Measurements from ENCODE around the gene SPTBN4. TPM values are rescaled to one million over a fixed set of nuclear protein-coding genes. Genes with fewer than 3 reads are reported as not detected.
A peak's percentile ranks its signal among the peaks of the same experiment; 100 is the strongest.
"Not testable (repeated sequence)": the region's sequence is repeated elsewhere in the genome, so short reads cannot be mapped to it uniquely, and the experiment has no call there.

The SPTBN4 gene
- total and polyA plus RNA-seq, 2 donors, result 1.7 to 3.8 TPM

GRCh38 chr19:40512110-40512472 lies 45.3 kb downstream of the SPTBN4 start:
- Histone ChIP-seq H3K4me1 (ENCODE audit: insufficient read depth) (no peaks in the 10 kb centered on the region), H3K4me3 (ENCODE audit: low read depth, low read length) (no peak overlapping the region), H3K36me3 (ENCODE audit: insufficient read depth) (no peaks in the 10 kb centered on the region), H3K27ac (ENCODE audit: low read depth) (no peak overlapping the region)
- no peak for DNase-seq (ENCODE audit: extremely low spot score)
- WGBS, result 21% methylated on average over 1 of the region's 1 CpG

DNA sequence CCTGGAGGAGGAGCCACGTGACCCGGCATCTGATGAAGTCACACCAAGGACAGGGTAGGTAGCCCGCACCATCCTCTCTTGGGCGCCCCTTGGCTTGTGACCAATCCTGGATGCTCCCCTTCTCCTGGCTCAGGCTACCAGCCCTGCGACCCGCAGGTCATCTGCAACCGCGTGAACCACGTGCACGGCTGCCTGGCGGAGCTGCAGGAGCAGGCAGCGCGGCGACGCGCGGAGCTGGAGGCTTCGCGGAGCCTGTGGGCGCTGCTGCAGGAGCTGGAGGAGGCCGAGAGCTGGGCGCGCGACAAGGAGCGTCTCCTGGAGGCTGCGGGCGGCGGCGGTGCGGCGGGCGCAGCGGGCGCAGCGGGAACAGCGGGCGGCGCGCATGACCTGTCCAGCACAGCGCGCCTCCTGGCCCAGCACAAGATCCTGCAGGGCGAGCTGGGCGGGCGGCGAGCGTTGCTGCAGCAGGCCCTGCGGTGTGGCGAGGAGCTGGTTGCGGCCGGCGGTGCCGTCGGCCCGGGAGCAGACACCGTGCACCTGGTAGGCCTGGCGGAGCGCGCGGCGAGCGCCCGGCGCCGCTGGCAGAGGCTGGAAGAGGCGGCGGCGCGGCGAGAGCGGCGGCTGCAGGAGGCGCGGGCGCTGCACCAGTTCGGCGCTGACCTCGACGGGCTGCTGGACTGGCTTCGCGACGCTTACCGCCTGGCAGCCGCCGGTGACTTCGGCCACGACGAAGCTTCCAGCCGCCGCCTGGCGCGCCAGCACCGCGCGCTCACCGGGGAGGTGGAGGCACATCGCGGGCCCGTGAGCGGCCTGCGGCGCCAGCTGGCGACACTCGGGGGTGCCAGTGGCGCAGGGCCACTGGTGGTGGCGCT lies 45.9 kb downstream of the SPTBN4 start:
- Histone ChIP-seq H3K4me3 (ENCODE audit: low read depth, low read length) (peak overlapping the region; percentile 2), H3K36me3 (ENCODE audit: insufficient read depth) (no peaks in the 10 kb centered on the region), H3K4me1 (ENCODE audit: insufficient read depth) (no peaks in the 10 kb centered on the region), H3K27ac (ENCODE audit: low read depth) (no peak overlapping the region)
- WGBS, result 3% methylated on average over 105 of the region's 105 CpGs
- no peak for DNase-seq (ENCODE audit: extremely low spot score)

GRCh38 chr19:40513345-40513678 lies 46.5 kb downstream of the SPTBN4 start:
- no peak overlapping the region for H3K4me3 ChIP-seq (ENCODE audit: low read depth, low read length)
- no peaks in the 10 kb centered on the region for H3K36me3 ChIP-seq (ENCODE audit: insufficient read depth)
- no peaks in the 10 kb centered on the region for H3K4me1 ChIP-seq (ENCODE audit: insufficient read depth)
- H3K27ac ChIP-seq (ENCODE audit: low read depth), result no peak overlapping the region
- no peak for DNase-seq (ENCODE audit: extremely low spot score)
- 63% methylated on average over 27 of the region's 27 CpGs for WGBS

- Histone ChIP-seq H3K36me3 (ENCODE audit: insufficient read depth) (no peaks in the 10 kb centered on the region), H3K4me3 (ENCODE audit: low read depth, low read length) (no peak overlapping the region)
- WGBS, result 77% methylated on average over 4 of the region's 4 CpGs
Observed at GRCh38 chr19:40513741-40514315, 47.0 kb downstream of the SPTBN4 start.

GRCh38 chr19:40517248-40517647 lies 50.4 kb downstream of the SPTBN4 start:
- 86% methylated on average over 9 of the region's 9 CpGs for WGBS
- no peaks in the 10 kb centered on the region for H3K4me1 ChIP-seq (ENCODE audit: insufficient read depth)
- H3K4me3 ChIP-seq (ENCODE audit: low read depth, low read length), result no peak overlapping the region
- H3K36me3 ChIP-seq (ENCODE audit: insufficient read depth), result no peaks in the 10 kb centered on the region
- no peak overlapping the region for H3K27ac ChIP-seq (ENCODE audit: low read depth)
- no peak for DNase-seq (ENCODE audit: extremely low spot score)

More at GRCh38 chr19:40513741-40514315, 47.0 kb downstream of the SPTBN4 start:
- DNase-seq (ENCODE audit: extremely low spot score), result no peak
- Histone ChIP-seq H3K27ac (ENCODE audit: low read depth) (no peak overlapping the region), H3K4me1 (ENCODE audit: insufficient read depth) (no peaks in the 10 kb centered on the region)

GRCh38 chr19:40519352-40520322 lies 52.8 kb downstream of the SPTBN4 start:
- no peak for DNase-seq (ENCODE audit: extremely low spot score)
- Histone ChIP-seq H3K4me3 (ENCODE audit: low read depth, low read length) (no peak overlapping the region), H3K27ac (ENCODE audit: low read depth) (no peak overlapping the region), H3K36me3 (ENCODE audit: insufficient read depth) (no peaks in the 10 kb centered on the region), H3K4me1 (ENCODE audit: insufficient read depth) (no peaks in the 10 kb centered on the region)
- 14% methylated on average over 91 of the region's 91 CpGs for WGBS

GRCh38 chr19:40521276-40521675 lies 54.5 kb downstream of the SPTBN4 start:
- DNase-seq (ENCODE audit: extremely low spot score), result no peak
- WGBS, result 78% methylated on average over 8 of the region's 8 CpGs
- Histone ChIP-seq H3K36me3 (ENCODE audit: insufficient read depth) (no peaks in the 10 kb centered on the region), H3K27ac (ENCODE audit: low read depth) (no peak overlapping the region), H3K4me1 (ENCODE audit: insufficient read depth) (no peaks in the 10 kb centered on the region), H3K4me3 (ENCODE audit: low read depth, low read length) (no peak overlapping the region)

- WGBS, result 84% methylated on average over 6 of the region's 6 CpGs
- not testable (repeated sequence) for H3K36me3 ChIP-seq (ENCODE audit: insufficient read depth); DNase-seq (ENCODE audit: extremely low spot score); H3K27ac ChIP-seq (ENCODE audit: low read depth); H3K4me3 ChIP-seq (ENCODE audit: low read depth, low read length); H3K4me1 ChIP-seq (ENCODE audit: insufficient read depth)
Observed at GRCh38 chr19:40521900-40522299, 55.1 kb downstream of the SPTBN4 start.

DNA sequence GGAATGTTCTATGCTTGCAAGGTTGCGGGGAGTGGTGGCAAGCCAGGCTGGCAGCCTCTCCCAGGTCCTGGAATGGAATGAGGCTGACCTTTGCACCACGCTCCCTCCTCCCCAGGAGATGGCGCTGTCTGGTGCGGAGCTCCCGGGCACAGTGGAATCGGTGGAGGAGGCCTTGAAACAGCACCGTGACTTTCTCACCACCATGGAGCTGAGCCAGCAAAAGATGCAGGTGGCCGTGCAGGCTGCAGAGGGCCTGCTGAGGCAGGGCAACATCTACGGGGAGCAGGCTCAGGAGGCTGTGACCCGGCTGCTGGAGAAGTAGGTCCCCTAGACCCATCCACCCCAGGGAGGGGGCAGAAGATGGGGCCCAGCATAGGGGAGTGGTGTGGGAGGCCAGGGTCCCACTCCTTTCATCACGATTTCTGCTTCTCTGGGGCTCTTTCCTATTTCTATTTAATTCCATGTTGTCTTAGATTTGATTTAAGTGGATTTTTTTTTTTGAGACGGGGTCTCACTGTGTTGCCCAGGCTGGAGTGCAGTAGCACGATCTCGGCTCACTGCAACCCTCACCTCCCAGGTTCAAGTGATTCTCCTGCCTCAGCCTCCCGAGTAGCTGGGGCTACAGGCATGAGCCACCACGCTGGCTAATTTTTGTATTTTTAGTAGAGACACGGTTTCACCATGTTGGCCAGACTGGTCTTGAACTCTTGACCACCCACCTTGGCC lies 56.7 kb downstream of the SPTBN4 start:
- 49% methylated on average over 17 of the region's 17 CpGs for WGBS
- H3K36me3 ChIP-seq (ENCODE audit: insufficient read depth), result no peaks in the 10 kb centered on the region
- no peak overlapping the region for H3K4me3 ChIP-seq (ENCODE audit: low read depth, low read length)
- no peak for DNase-seq (ENCODE audit: extremely low spot score)
- H3K4me1 ChIP-seq (ENCODE audit: insufficient read depth), result no peaks in the 10 kb centered on the region
- H3K27ac ChIP-seq (ENCODE audit: low read depth), result no peak overlapping the region

DNA sequence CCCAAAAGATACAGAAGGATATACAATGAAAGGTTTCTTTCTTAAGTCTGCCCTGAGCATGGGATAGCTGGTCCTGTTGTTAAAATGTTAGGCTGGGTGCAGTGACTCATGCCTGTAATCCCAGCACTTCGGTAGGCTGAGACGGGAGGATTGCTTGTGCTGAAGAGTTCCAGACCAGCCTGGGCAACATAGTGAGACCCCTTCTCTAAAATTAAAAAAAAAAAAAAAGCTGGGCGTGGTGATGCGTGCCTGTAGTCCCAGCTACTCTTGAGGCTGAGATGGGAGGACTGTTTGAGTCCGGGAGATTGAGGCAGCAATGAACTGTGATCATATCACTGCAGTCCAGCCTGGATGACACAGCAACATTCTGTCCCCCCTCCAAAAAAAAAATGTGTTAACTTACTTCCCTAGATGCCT lies 57.3 kb downstream of the SPTBN4 start:
- WGBS, result 75% methylated on average over 5 of the region's 5 CpGs
- no peaks in the 10 kb centered on the region for H3K36me3 ChIP-seq (ENCODE audit: insufficient read depth)
- H3K4me1 ChIP-seq (ENCODE audit: insufficient read depth), result no peaks in the 10 kb centered on the region
- no peak for DNase-seq (ENCODE audit: extremely low spot score)
- no peak overlapping the region for H3K4me3 ChIP-seq (ENCODE audit: low read depth, low read length)
- H3K27ac ChIP-seq (ENCODE audit: low read depth), result no peak overlapping the region

- no peaks in the 10 kb centered on the region for H3K36me3 ChIP-seq (ENCODE audit: insufficient read depth)
- DNase-seq (ENCODE audit: extremely low spot score), result no peak
- no peaks in the 10 kb centered on the region for H3K4me1 ChIP-seq (ENCODE audit: insufficient read depth)
- H3K27ac ChIP-seq (ENCODE audit: low read depth), result no peak overlapping the region
- H3K4me3 ChIP-seq (ENCODE audit: low read depth, low read length), result no peak overlapping the region
- whole genome bisulfite sequencing, result 89% methylated on average over 3 of the region's 3 CpGs
Observed at GRCh38 chr19:40524655-40525054, 57.9 kb downstream of the SPTBN4 start.

DNA sequence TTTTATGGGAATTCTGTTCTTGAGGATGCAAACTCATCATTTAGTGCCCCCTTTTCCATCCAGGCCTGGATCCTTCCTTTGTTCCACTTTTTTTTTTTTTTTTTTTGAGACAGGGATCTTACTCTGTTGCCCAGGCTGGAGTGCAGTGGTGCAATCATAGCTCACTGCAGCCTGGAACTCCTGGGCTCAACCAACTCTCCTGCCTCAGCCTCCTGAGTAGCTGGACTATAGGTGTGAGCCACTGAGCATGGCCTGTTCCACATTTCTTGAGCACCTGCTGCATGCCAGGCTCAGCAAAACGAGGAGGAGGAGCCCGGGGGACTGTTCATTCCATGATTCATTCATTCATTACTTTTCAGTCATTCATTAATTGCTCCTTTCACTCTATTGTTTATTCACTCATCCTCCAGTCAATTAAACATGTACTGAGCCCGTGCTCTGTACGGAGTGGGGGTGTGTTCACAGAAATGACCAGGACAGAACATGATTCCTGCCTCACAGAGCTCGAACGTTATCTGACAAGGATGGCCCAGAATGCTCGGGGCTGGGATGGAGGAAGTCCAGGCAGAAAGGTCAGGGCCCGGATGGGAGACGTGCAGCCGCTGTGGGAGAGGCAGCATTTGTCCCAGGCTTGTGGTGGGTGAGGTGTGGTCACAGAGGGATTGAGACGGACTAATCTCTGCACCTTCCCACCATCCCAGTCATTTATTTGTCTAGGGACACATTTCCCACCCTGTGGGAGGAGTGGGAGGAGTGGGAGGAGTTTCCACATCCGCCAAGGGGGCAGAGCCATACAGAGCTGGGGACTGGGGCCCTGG lies 58.6 kb downstream of the SPTBN4 start:
- Histone ChIP-seq H3K4me3 (ENCODE audit: low read depth, low read length) (no peak overlapping the region), H3K36me3 (ENCODE audit: insufficient read depth) (no peaks in the 10 kb centered on the region), H3K4me1 (ENCODE audit: insufficient read depth) (no peaks in the 10 kb centered on the region), H3K27ac (ENCODE audit: low read depth) (no peak overlapping the region)
- WGBS, result 49% methylated on average over 12 of the region's 12 CpGs
- no peak for DNase-seq (ENCODE audit: extremely low spot score)

All from urinary bladder (tissue), 4 donors.